T-helper 2 cell treated with Interferon-gamma antibody and Interleukin-4, amounts not matched to agents 100 ng/mL and 5 ng/mL, for 36 hours (primary cell): Measurements from ENCODE around the gene JPT2. TPM values are rescaled to one million over a fixed set of nuclear protein-coding genes. Genes with fewer than 3 reads are reported as not detected.

Experiments
- intact Hi-C: fragments of 100-400 bp; cut with micrococcal nuclease; formaldehyde crosslinking; loops from one replicate; pipeline ENCODE4 v1.15.1; 2023
- total RNA-seq: library from RNA; stranded (reverse); gene quantifications from 2 replicates; pipeline ENCODE4 v1.2.3, GENCODE V29; 2022

Gene JPT2
- total RNA-seq, 1 donor from 2014 or later = 73.3 TPM

GRCh38 chr16:1673424-1674151, 4.5 kb upstream of the JPT2 start:
- intact Hi-C loops = no loop called here

GRCh38 chr16:1674306-1674705, 3.8 kb upstream of the JPT2 start:
- intact Hi-C loops = no loop called here

- intact Hi-C loops = no loop called here
These were observed 3.1 kb upstream of the JPT2 start for GRCh38 chr16:1674751-1675664.

- intact Hi-C loops = no loop called here
These were observed 1.4 kb upstream of the JPT2 start for GRCh38 chr16:1676661-1677060.

GRCh38 chr16:1677339-1677738, 740 bp upstream of the JPT2 start:
- intact Hi-C loops = no loop called here

GRCh38 chr16:1678500-1679098, 520 bp downstream of the JPT2 start:
- intact Hi-C loops = loop anchor here (1.0 kb wide), 3 partner anchors 27 to 148 kb away; partner anchors contain the start of genes CRAMP1, HAGH and IFT140

GRCh38 chr16:1680361-1680760, 2.3 kb downstream of the JPT2 start:
- intact Hi-C loops = no loop called here

GRCh38 chr16:1681032-1681431, 3.0 kb downstream of the JPT2 start:
- intact Hi-C loops = no loop called here

- intact Hi-C loops = no loop called here
These were observed 9.6 kb downstream of the JPT2 start for GRCh38 chr16:1687427-1688316.

- intact Hi-C loops = no loop called here
These were observed 10.9 kb downstream of the JPT2 start for GRCh38 chr16:1688807-1689560.

- intact Hi-C loops = no loop called here
These were observed 11.8 kb downstream of the JPT2 start for GRCh38 chr16:1689853-1690252.

GRCh38 chr16:1690810-1691209, 12.7 kb downstream of the JPT2 start:
- intact Hi-C loops = no loop called here

- intact Hi-C loops = no loop called here
These were observed 13.2 kb downstream of the JPT2 start for GRCh38 chr16:1691276-1691675.

- intact Hi-C loops = no loop called here
These were observed 13.9 kb downstream of the JPT2 start for GRCh38 chr16:1691956-1692355.

- intact Hi-C loops = no loop called here
These were observed 18.8 kb downstream of the JPT2 start for GRCh38 chr16:1696863-1697262.

- intact Hi-C loops = no loop called here
These were observed 20.6 kb downstream of the JPT2 start for GRCh38 chr16:1698680-1699079.

GRCh38 chr16:1700246-1700645, 22.2 kb downstream of the JPT2 start:
- intact Hi-C loops = loop anchor here (10.0 kb wide), 1 partner anchor 205 kb away; the partner anchor contains the start of gene TELO2

- intact Hi-C loops = loop anchor here (10.0 kb wide), 1 partner anchor 207 kb away; the partner anchor contains the start of gene TELO2
These were observed 23.3 kb downstream of the JPT2 start for GRCh38 chr16:1701216-1701878.

- intact Hi-C loops = loop anchor here (1.0 to 10.0 kb wide), 3 partner anchors 27 to 211 kb away; partner anchors contain the start of genes EME2, JPT2, MRPS34 and NME3
These were observed 27.2 kb downstream of the JPT2 start for GRCh38 chr16:1705324-1705687.
